ENCODE results near the gene PRSS57. TPM values are rescaled to one million over a fixed set of nuclear protein-coding genes. Genes with fewer than 3 reads are reported as not detected.

The PRSS57 gene
- total RNA-seq, 2 experiments from 2014 or later = not detected

GRCh38 chr19:711254-711653, 16.0 kb upstream of the PRSS57 start:
- TF ChIP-seq EZH2phosphoT487 (IDR thresholded peaks at IDR 0.05; ENCODE audit: borderline replicate concordance, low read depth, low read length) = no peak
- TF ChIP-seq, protein P1, sequence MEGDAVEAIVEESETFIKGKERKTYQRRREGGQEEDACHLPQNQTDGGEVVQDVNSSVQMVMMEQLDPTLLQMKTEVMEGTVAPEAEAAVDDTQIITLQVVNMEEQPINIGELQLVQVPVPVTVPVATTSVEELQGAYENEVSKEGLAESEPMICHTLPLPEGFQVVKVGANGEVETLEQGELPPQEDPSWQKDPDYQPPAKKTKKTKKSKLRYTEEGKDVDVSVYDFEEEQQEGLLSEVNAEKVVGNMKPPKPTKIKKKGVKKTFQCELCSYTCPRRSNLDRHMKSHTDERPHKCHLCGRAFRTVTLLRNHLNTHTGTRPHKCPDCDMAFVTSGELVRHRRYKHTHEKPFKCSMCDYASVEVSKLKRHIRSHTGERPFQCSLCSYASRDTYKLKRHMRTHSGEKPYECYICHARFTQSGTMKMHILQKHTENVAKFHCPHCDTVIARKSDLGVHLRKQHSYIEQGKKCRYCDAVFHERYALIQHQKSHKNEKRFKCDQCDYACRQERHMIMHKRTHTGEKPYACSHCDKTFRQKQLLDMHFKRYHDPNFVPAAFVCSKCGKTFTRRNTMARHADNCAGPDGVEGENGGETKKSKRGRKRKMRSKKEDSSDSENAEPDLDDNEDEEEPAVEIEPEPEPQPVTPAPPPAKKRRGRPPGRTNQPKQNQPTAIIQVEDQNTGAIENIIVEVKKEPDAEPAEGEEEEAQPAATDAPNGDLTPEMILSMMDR (conservative IDR thresholded peaks at IDR 0.05; ENCODE audit: low read length) = no peak
- Histone ChIP-seq H3K79me2 (ENCODE audit: insufficient read depth, low read depth, low read length) (no peaks in the 10 kb centered on the region), H3K4me1 (ENCODE audit: insufficient read depth, low read length, poor library complexity, severe bottlenecking) (no peaks in the 10 kb centered on the region), H3K36me3 (ENCODE audit: insufficient read depth, low read length) (no peaks in the 10 kb centered on the region), H3K9me2 (ENCODE audit: insufficient read depth, low read length) (no peaks in the 10 kb centered on the region), H3K9me3 (ENCODE audit: low read length) (no peaks in the 10 kb centered on the region; the same call in 1 of the 2 replicates), H3K4me2 (ENCODE audit: low read length) (no peak overlapping the region), H3K4me3 (ENCODE audit: low read depth, low read length, poor library complexity, severe bottlenecking) (no peak overlapping the region), H4K20me1 (ENCODE audit: insufficient read depth, low read length) (no peaks in the 10 kb centered on the region), H2AFZ (ENCODE audit: low read length) (no peak overlapping the region), H3K27ac (ENCODE audit: low read depth, low read length, poor library complexity, severe bottlenecking) (no peak overlapping the region)
- BruUV-seq (replicated peaks) = no TSS peak
- ChIA-PET POLR2A (no interaction called here), CTCF (ENCODE audit: unreplicated experiment) (no interaction called here)
- DNase-seq (ENCODE audit: low spot score) = no peak
- intact Hi-C loops (cut with micrococcal nuclease; ENCODE audit: unreplicated experiment) = no loop called here

DNA sequence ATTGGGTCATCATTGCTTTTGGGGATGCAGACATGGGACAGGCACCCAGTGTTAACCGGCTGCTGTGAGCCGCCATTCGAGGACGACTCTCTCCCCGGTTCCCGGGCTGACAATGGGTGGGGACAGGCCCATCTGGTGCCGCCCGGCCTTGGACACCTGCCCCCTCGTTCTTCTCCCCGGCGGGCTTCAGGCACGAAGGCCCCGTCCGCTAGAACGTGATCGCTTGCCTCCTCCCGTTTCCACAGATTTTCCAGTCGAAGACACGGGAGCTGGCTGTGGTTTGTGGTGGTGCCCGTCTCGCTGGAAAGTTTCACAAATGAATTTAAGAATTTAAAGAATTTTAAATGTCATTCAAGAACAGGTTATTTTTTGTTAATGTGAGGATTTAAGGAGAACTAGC, 15.5 kb upstream of the PRSS57 start:
- Histone ChIP-seq H3K9me3 (ENCODE audit: low read length) (no peaks in the 10 kb centered on the region; the same call in 1 of the 2 replicates), H4K20me1 (ENCODE audit: insufficient read depth, low read length) (no peaks in the 10 kb centered on the region), H3K79me2 (ENCODE audit: insufficient read depth, low read depth, low read length) (no peaks in the 10 kb centered on the region), H3K36me3 (ENCODE audit: insufficient read depth, low read length) (no peaks in the 10 kb centered on the region), H3K4me2 (ENCODE audit: low read length) (no peak overlapping the region), H3K4me1 (ENCODE audit: insufficient read depth, low read length, poor library complexity, severe bottlenecking) (no peaks in the 10 kb centered on the region), H3K27ac (ENCODE audit: low read depth, low read length, poor library complexity, severe bottlenecking) (no peak overlapping the region), H3K4me3 (ENCODE audit: low read depth, low read length, poor library complexity, severe bottlenecking) (no peak overlapping the region), H3K9me2 (ENCODE audit: insufficient read depth, low read length) (no peaks in the 10 kb centered on the region), H2AFZ (ENCODE audit: low read length) (no peak overlapping the region)
- intact Hi-C loops (cut with micrococcal nuclease; ENCODE audit: unreplicated experiment) = no loop called here
- DNase-seq (ENCODE audit: low spot score) = no peak
- ChIA-PET CTCF (ENCODE audit: unreplicated experiment) (no interaction called here), POLR2A (no interaction called here)
- no TSS peak for BruUV-seq (replicated peaks)
- TF ChIP-seq, protein P1 (conservative IDR thresholded peaks at IDR 0.05; ENCODE audit: low read length) = no peak
- no peak for TF ChIP-seq EZH2phosphoT487 (IDR thresholded peaks at IDR 0.05; ENCODE audit: borderline replicate concordance, low read depth, low read length)

GRCh38 chr19:709965-710571, 14.8 kb upstream of the PRSS57 start:
- Histone ChIP-seq H3K9me3 (ENCODE audit: low read length) (no peaks in the 10 kb centered on the region), H3K79me2 (ENCODE audit: insufficient read depth, low read depth, low read length) (no peaks in the 10 kb centered on the region), H3K9me2 (ENCODE audit: insufficient read depth, low read length) (no peaks in the 10 kb centered on the region), H3K4me1 (ENCODE audit: insufficient read depth, low read length, poor library complexity, severe bottlenecking) (no peaks in the 10 kb centered on the region), H3K4me2 (ENCODE audit: low read length) (no peak overlapping the region), H2AFZ (ENCODE audit: low read length) (no peak overlapping the region), H4K20me1 (ENCODE audit: insufficient read depth, low read length) (no peaks in the 10 kb centered on the region), H3K4me3 (ENCODE audit: low read depth, low read length, poor library complexity, severe bottlenecking) (no peak overlapping the region), H3K36me3 (ENCODE audit: insufficient read depth, low read length) (no peaks in the 10 kb centered on the region), H3K27ac (ENCODE audit: low read depth, low read length, poor library complexity, severe bottlenecking) (no peak overlapping the region)
- no peak for TF ChIP-seq EZH2phosphoT487 (IDR thresholded peaks at IDR 0.05; ENCODE audit: borderline replicate concordance, low read depth, low read length)
- TF ChIP-seq, protein P1 (conservative IDR thresholded peaks at IDR 0.05; ENCODE audit: low read length) = no peak
- intact Hi-C loops (cut with micrococcal nuclease; ENCODE audit: unreplicated experiment) = no loop called here
- no peak for DNase-seq (ENCODE audit: low spot score)
- no TSS peak for BruUV-seq (replicated peaks)
- POLR2A ChIA-PET = no interaction called here
- CTCF ChIA-PET (ENCODE audit: unreplicated experiment) = no interaction called here
